ENCODE data around the gene DEFB128.

Gene DEFB128

GRCh38 chr20:145877-146276 lies 43.6 kb downstream of the DEFB128 start:
- no peak for DNase-seq

DNA sequence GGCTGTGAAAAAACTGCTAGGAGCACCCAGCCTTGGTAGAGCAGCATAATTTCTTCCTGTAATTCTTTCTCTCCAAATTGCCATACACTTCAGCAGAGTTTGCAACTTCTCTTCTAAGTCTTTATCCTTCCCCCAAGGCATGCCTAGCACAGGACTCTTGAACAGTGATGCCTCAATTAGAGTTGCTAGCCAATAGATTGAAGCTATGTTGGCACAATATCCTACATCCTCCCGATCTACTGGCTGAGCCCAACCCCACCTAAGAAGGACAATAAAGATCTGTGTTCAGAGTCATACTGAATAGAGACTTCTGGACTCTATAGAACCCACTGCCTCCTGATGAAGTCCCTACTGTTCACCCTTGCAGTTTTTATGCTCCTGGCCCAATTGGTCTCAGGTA lies 47.2 kb downstream of the DEFB128 start, which contains the start of gene DEFB126:
Gene DEFB126 (plus strand): TSS at position 301 of the 400 bp plus-strand sequence. CDS start 39 bp downstream, at position 340.
- DNase-seq, result no peak
